WTC11 (cell line): ENCODE measurements around the gene CLK2.

Experiments
- ATF2 ChIP-seq: sonication (generic); formaldehyde crosslinking; IDR thresholded peaks from 2 replicates; pipeline ENCODE4 v1.8.1; 2022; ENCODE audit warnings: low read depth, missing genetic modification reagents, borderline replicate concordance
- CBFB ChIP-seq: sonication (generic); formaldehyde crosslinking; IDR thresholded peaks from 2 replicates; pipeline ENCODE4 v1.8.1; 2022; ENCODE audit warnings: mild to moderate bottlenecking, low read depth, missing genetic modification reagents
- CTCF ChIP-seq: fragments of 200-600 bp; IDR thresholded peaks from 2 replicates; pipeline ENCODE4 v1.8.0; 2022; ENCODE audit warnings: antibody characterized with exemption
- FOXP4 ChIP-seq: sonication (generic); formaldehyde crosslinking; IDR thresholded peaks from 2 replicates; pipeline ENCODE4 v1.8.0; 2022; ENCODE audit warnings: mild to moderate bottlenecking, missing genetic modification reagents
- JUN ChIP-seq: sonication (generic); formaldehyde crosslinking; IDR thresholded peaks from 2 replicates; pipeline ENCODE4 v1.8.0; 2023; ENCODE audit warnings: mild to moderate bottlenecking, missing genetic modification reagents
- MLX ChIP-seq: sonication (generic); formaldehyde crosslinking; IDR thresholded peaks from 2 replicates; pipeline ENCODE4 v1.8.1; 2023; ENCODE audit warnings: mild to moderate bottlenecking, missing genetic modification reagents, moderate library complexity
- MYBL2 ChIP-seq: sonication (generic); formaldehyde crosslinking; IDR thresholded peaks from 2 replicates; pipeline ENCODE4 v1.8.1; 2023; ENCODE audit warnings: mild to moderate bottlenecking, moderate library complexity, missing genetic modification reagents
- OVOL2 ChIP-seq: fragments of 250-450 bp; sonication (Bioruptor Pico); IDR thresholded peaks from 2 replicates; pipeline ENCODE4 v1.9.0; 2021; ENCODE audit warnings: mild to moderate bottlenecking, borderline replicate concordance
- PRDM15 ChIP-seq: sonication (generic); formaldehyde crosslinking; IDR thresholded peaks from 2 replicates; pipeline ENCODE4 v1.8.0; 2022; ENCODE audit warnings: missing genetic modification reagents
- USF1 ChIP-seq: sonication (generic); formaldehyde crosslinking; IDR thresholded peaks from 2 replicates; pipeline ENCODE4 v1.8.0; 2022; ENCODE audit warnings: mild to moderate bottlenecking, missing genetic modification reagents
- USF2 ChIP-seq: sonication (generic); formaldehyde crosslinking; IDR thresholded peaks from 2 replicates; pipeline ENCODE4 v1.8.1; 2023; ENCODE audit warnings: mild to moderate bottlenecking, missing genetic modification reagents, moderate library complexity
- ZNF263 ChIP-seq: sonication (generic); formaldehyde crosslinking; IDR thresholded peaks from 2 replicates; pipeline ENCODE4 v1.8.1; 2022; ENCODE audit warnings: low read depth, mild to moderate bottlenecking, moderate library complexity, missing genetic modification reagents
- ZNF317 ChIP-seq: sonication (generic); formaldehyde crosslinking; IDR thresholded peaks from 2 replicates; pipeline ENCODE4 v1.8.1; 2023; ENCODE audit warnings: low read depth, mild to moderate bottlenecking, moderate library complexity, missing genetic modification reagents, borderline replicate concordance
- ZNF532 ChIP-seq: fragments of 250-450 bp; sonication (Bioruptor Pico); IDR thresholded peaks from 2 replicates; pipeline ENCODE4 v1.9.0; 2021; ENCODE audit warnings: mild to moderate bottlenecking, borderline replicate concordance

- no peak for TF ChIP-seq CTCF
- no peak for TF ChIP-seq FOXP4 (CRISPR knock-in tag)
- no peak for TF ChIP-seq CBFB (CRISPR knock-in tag)
- no peak for TF ChIP-seq ZNF263 (CRISPR knock-in tag)
- no peak for TF ChIP-seq USF2 (CRISPR knock-in tag)
- TF ChIP-seq MYBL2 (CRISPR knock-in tag) = no peak
- TF ChIP-seq JUN (CRISPR knock-in tag) = no peak
- no peak for TF ChIP-seq MLX
- TF ChIP-seq PRDM15 = no peak
- no peak for TF ChIP-seq ZNF532
- no peak for TF ChIP-seq USF1 (CRISPR knock-in tag)
- TF ChIP-seq ATF2 (CRISPR knock-in tag) = no peak
- no peak for TF ChIP-seq ZNF317 (CRISPR knock-in tag)
- no peak for TF ChIP-seq OVOL2 (CRISPR knock-in tag)
These were observed 19.9 kb upstream of the CLK2 start for GRCh38 chr1:155293086-155293749.
